Colonic mucosa (tissue), 4 donors: ENCODE results near the gene C10orf90. TPM values are rescaled to one million over a fixed set of nuclear protein-coding genes. Genes with fewer than 3 reads are reported as not detected.

Source experiments
- DNase-seq: peaks from one replicate; pipeline ENCODE4 v3.0.0-alpha.2; 2020
- H3K27ac ChIP-seq: fragments of 200-600 bp; one replicate; pipeline ENCODE4 v1.8.0; 2021
- H3K27me3 ChIP-seq: fragments of 200-600 bp; one replicate; pipeline ENCODE4 v1.8.0; 2021
- H3K36me3 ChIP-seq: fragments of 200-600 bp; one replicate; pipeline ENCODE4 v1.8.0; 2021
- H3K4me1 ChIP-seq: fragments of 200-600 bp; one replicate; pipeline ENCODE4 v1.8.0; 2021; ENCODE audit warnings: mild to moderate bottlenecking
- H3K4me3 ChIP-seq: fragments of 200-600 bp; one replicate; pipeline ENCODE4 v1.8.0; 2021
- H3K9ac ChIP-seq, 2 donors: one replicate each; pipeline ENCODE4 v1.7.0; 2013; ENCODE audit warnings: control low read depth in 2 of 2, low read depth in 2 of 2, low read length in 2 of 2
- H3K9me3 ChIP-seq: fragments of 200-600 bp; one replicate; pipeline ENCODE4 v1.8.0; 2021
- CTCF ChIP-seq: fragments of 200-600 bp; IDR thresholded peaks from one replicate; pipeline ENCODE4 v1.8.0; 2022; ENCODE audit warnings: antibody characterized with exemption, mild to moderate bottlenecking
- intact Hi-C: fragments of 100-400 bp; cut with DNase I; formaldehyde crosslinking; loops from one replicate; pipeline ENCODE4 v1.14.1; 2022
- total RNA-seq, 2 donors: library from RNA; stranded (reverse); fragmentation: NEBNext Ultra II Directional in 1 of 2; extraction: Animal tissue kit (Norgen Biotek cat#: 25700) in 1 of 2; gene quantifications; one replicate each; pipeline ENCODE4 v1.2.1, GENCODE V29; 2021
- donor health status: healthy.
- donor health status: DM: no; HTN: no; CAD: no.
- donor health status: DM: no; HTN: no; CAD: no.

Gene C10orf90
- total RNA-seq, 2 donors from 2014 or later = not detected

GRCh38 chr10:126400641-126401040, 269.9 kb downstream of the C10orf90 start:
- no peaks in the 10 kb centered on the region for H3K36me3 ChIP-seq
- intact Hi-C loops = no loop called here
- H3K27ac ChIP-seq = no peak overlapping the region
- no peak overlapping the region for H3K4me3 ChIP-seq
- H3K27me3 ChIP-seq = no peaks in the 10 kb centered on the region
- DNase-seq = no peak
- TF ChIP-seq CTCF = no peak
- no peak overlapping the region for H3K9ac ChIP-seq
- no peaks in the 10 kb centered on the region for H3K4me1 ChIP-seq
- no peaks in the 10 kb centered on the region for H3K9me3 ChIP-seq

GRCh38 chr10:126398924-126399323, 271.6 kb downstream of the C10orf90 start:
- no peak overlapping the region for H3K4me3 ChIP-seq
- H3K9me3 ChIP-seq = no peaks in the 10 kb centered on the region
- H3K27ac ChIP-seq = no peak overlapping the region
- no peaks in the 10 kb centered on the region for H3K27me3 ChIP-seq
- H3K4me1 ChIP-seq = no peaks in the 10 kb centered on the region
- no peaks in the 10 kb centered on the region for H3K36me3 ChIP-seq
- no peak for TF ChIP-seq CTCF
- DNase-seq = no peak
- intact Hi-C loops = no loop called here
- H3K9ac ChIP-seq = no peak overlapping the region

- Histone ChIP-seq H3K36me3 (no peaks in the 10 kb centered on the region), H3K9ac (no peak overlapping the region), H3K9me3 (no peaks in the 10 kb centered on the region), H3K4me3 (no peak overlapping the region), H3K4me1 (no peaks in the 10 kb centered on the region), H3K27me3 (no peaks in the 10 kb centered on the region), H3K27ac (no peak overlapping the region)
- intact Hi-C loops = no loop called here
- DNase-seq = no peak
- no peak for TF ChIP-seq CTCF
Measured at GRCh38 chr10:126398383-126398743, 272.1 kb downstream of the C10orf90 start.

- Histone ChIP-seq H3K4me1 (no peaks in the 10 kb centered on the region), H3K27me3 (no peaks in the 10 kb centered on the region), H3K36me3 (no peaks in the 10 kb centered on the region), H3K27ac (no peak overlapping the region), H3K4me3 (no peak overlapping the region), H3K9ac (no peak overlapping the region), H3K9me3 (no peaks in the 10 kb centered on the region)
- intact Hi-C loops = no loop called here
- no peak for DNase-seq
- TF ChIP-seq CTCF = no peak
Measured at GRCh38 chr10:126397640-126398382, 272.7 kb downstream of the C10orf90 start.

- Histone ChIP-seq H3K36me3 (no peaks in the 10 kb centered on the region), H3K27me3 (no peaks in the 10 kb centered on the region), H3K9me3 (no peaks in the 10 kb centered on the region), H3K4me3 (no peak overlapping the region), H3K9ac (no peak overlapping the region), H3K4me1 (no peaks in the 10 kb centered on the region), H3K27ac (no peak overlapping the region)
- TF ChIP-seq CTCF = no peak
- intact Hi-C loops = no loop called here
- no peak for DNase-seq
Measured at GRCh38 chr10:126397156-126397555, 273.3 kb downstream of the C10orf90 start.
